Esophagus squamous epithelium (tissue), 4 donors: Measurements from ENCODE around the gene TNS1.

Experiments used
- POLR2A ChIP-seq, 4 donors: fragments of 450-650 bp; IDR thresholded peaks; one replicate each; pipeline ENCODE4 v1.6.1; 2017; ENCODE audit warnings: antibody characterized with exemption in 4 of 4, mild to moderate bottlenecking in 4 of 4, moderate library complexity in 3 of 4
- TF ChIP-seq, protein P1 (sequence below), 6 experiments: fragments of 450-650 bp in 4 of 6; fragments of 200-600 bp in 2 of 6; sonication (generic) in 2 of 6; IDR thresholded peaks; one replicate each; pipeline ENCODE4 v1.5.1; 2016 to 2019; ENCODE audit warnings: antibody characterized with exemption in 6 of 6, mild to moderate bottlenecking in 4 of 6, moderate library complexity in 4 of 6

DNA sequence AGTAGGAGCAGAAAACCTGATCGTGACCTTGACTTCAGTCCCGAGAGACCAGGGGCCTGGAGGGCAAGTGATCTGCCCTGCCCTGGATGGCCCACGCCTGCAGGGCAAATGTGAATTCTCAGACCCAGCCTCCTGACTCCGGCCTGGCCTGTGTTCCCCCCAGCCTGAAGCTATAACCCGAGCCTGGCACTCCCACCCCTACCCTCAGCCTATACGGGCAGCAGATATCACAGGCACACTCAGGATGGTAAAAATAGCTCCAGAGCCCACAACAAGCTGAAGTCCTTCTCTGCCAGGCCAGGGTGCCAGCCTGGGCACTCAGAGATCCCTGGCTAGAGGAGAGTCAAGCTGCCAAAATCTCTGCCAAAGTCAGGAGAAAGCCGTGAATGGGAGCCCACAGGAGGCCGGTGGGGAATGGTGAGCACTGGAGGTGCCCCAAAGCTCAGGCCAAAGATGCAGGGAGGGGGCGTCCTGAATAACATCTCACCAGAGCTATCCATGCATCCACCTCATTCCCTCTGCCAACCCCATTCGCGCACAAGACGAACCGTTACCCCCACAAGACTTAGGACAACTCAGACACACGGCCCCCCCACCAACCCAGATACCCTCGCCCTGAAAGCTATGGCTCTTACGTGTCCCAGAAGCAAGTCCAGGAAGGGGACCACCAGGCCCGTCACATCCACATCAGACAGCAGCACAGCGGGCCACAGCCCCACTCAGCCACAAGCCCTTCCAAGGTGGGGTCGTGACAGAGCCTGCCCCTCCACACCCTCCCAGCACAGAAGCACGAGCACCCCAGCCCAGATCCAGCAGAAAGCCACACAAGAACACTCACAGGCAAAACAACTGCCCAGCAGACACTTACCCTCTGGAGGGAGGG is 144.9 kb downstream of the TNS1 start:
- TF ChIP-seq POLR2A (IDR thresholded peaks at IDR 0.05): no peak
- TF ChIP-seq, protein P1, sequence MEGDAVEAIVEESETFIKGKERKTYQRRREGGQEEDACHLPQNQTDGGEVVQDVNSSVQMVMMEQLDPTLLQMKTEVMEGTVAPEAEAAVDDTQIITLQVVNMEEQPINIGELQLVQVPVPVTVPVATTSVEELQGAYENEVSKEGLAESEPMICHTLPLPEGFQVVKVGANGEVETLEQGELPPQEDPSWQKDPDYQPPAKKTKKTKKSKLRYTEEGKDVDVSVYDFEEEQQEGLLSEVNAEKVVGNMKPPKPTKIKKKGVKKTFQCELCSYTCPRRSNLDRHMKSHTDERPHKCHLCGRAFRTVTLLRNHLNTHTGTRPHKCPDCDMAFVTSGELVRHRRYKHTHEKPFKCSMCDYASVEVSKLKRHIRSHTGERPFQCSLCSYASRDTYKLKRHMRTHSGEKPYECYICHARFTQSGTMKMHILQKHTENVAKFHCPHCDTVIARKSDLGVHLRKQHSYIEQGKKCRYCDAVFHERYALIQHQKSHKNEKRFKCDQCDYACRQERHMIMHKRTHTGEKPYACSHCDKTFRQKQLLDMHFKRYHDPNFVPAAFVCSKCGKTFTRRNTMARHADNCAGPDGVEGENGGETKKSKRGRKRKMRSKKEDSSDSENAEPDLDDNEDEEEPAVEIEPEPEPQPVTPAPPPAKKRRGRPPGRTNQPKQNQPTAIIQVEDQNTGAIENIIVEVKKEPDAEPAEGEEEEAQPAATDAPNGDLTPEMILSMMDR (IDR thresholded peaks at IDR 0.05): no peak
